ENCODE measurements around the gene TRIM45. TPM values are rescaled to one million over a fixed set of nuclear protein-coding genes. Genes with fewer than 3 reads are reported as not detected.

Gene TRIM45
- total RNA-seq, 1 experiment from 2014 or later: 3.2 TPM

DNA sequence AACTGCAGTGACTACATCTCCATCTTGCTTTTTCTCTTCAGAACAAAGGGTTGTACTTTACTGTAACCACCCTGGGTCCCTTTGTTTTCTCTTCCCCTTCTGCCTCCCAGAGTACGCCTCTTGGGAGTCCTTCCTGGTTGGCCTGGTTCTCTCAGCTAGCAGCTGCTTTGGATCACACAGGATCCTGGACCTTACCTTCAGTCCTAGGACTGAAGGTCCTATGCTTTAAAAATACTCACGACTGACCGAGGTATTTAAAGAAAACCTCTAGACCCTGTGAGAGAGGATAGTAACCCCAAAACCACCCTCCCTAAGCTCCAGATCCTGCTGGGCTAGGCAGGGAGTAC, 4.8 kb downstream of the TRIM45 start:
- ChIA-PET CTCF (no interaction called here), POLR2A (ENCODE audit: low non-redundant PET) (interaction anchor here (0.6 kb wide), 1 partner anchor 378 kb away, joined by 3 read pairs; no protein-coding TSS in a partner anchor)
- DNase-seq (ENCODE audit: low spot score): no peak
- no TSS peak for BruUV-seq (replicated peaks)
- Histone ChIP-seq H3K4me1 (ENCODE audit: insufficient read depth, low read length, poor library complexity, severe bottlenecking) (no peaks in the 10 kb centered on the region), H3K27me3 (replicated peaks; ENCODE audit: insufficient read depth, low read depth, low read length, poor library complexity) (no peaks in the 10 kb centered on the region), H3K36me3 (ENCODE audit: insufficient read depth, low read length, poor library complexity, severe bottlenecking) (no peaks in the 10 kb centered on the region), H3K27ac (ENCODE audit: low read depth, low read length, poor library complexity, severe bottlenecking) (no peak overlapping the region), H3K9me3 (ENCODE audit: low read depth, low read length, poor library complexity, severe bottlenecking) (no peaks in the 10 kb centered on the region), H3K4me3 (ENCODE audit: low read depth, low read length, poor library complexity, severe bottlenecking) (no peak overlapping the region)
- no peak for TF ChIP-seq CTCF (conservative IDR thresholded peaks at IDR 0.05; ENCODE audit: low read depth, low read length)
- no peak for TF ChIP-seq EZH2 (IDR thresholded peaks at IDR 0.05; ENCODE audit: borderline replicate concordance, low read depth, low read length, poor library complexity, severe bottlenecking)
- intact Hi-C loops (cut with micrococcal nuclease; ENCODE audit: unreplicated experiment): no loop called here

DNA sequence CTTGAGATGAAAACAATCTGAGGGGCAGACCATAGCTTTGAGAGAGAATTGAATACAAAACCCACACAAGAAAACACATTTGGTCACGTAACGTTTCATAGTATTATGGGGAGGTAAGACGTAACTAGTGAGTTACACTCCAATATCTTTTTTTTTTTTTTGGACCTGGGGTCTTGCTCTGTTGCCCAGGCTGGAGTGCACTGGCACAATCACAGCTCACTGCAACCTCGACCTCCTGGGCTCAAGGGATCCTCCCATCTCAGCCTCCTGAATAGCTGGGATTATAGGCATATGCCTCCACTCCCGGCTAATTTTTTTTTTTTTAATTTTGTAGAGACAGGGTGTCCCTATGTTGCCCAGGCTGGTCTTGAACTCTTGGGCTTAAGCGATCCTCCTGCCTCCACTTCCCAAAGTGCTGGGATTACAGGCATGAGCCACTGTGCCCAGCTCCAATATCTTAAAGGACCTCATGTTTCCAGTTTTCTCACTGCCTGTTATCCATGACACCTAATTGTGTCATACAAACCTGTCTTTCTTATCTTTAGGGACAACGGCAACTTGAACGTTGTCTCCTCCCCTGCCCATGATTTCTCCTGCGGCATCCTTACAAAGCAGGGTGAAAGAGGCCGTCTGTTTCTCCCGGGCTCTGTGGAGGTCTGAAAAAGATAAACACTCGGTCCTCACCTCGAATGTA, 5.3 kb downstream of the TRIM45 start:
- Histone ChIP-seq H3K4me3 (ENCODE audit: low read depth, low read length, poor library complexity, severe bottlenecking) (no peak overlapping the region), H3K36me3 (ENCODE audit: insufficient read depth, low read length, poor library complexity, severe bottlenecking) (no peaks in the 10 kb centered on the region), H3K9me3 (ENCODE audit: low read depth, low read length, poor library complexity, severe bottlenecking) (no peaks in the 10 kb centered on the region), H3K27ac (ENCODE audit: low read depth, low read length, poor library complexity, severe bottlenecking) (no peak overlapping the region), H3K4me1 (ENCODE audit: insufficient read depth, low read length, poor library complexity, severe bottlenecking) (no peaks in the 10 kb centered on the region), H3K27me3 (replicated peaks; ENCODE audit: insufficient read depth, low read depth, low read length, poor library complexity) (no peaks in the 10 kb centered on the region)
- CTCF ChIA-PET: no interaction called here
- DNase-seq (ENCODE audit: low spot score): no peak
- BruUV-seq (replicated peaks): no TSS peak
- no peak for TF ChIP-seq CTCF (conservative IDR thresholded peaks at IDR 0.05; ENCODE audit: low read depth, low read length)
- TF ChIP-seq EZH2 (IDR thresholded peaks at IDR 0.05; ENCODE audit: borderline replicate concordance, low read depth, low read length, poor library complexity, severe bottlenecking): no peak
- POLR2A ChIA-PET (ENCODE audit: low non-redundant PET): interaction anchor here (0.6 kb wide), 1 partner anchor 378 kb away, joined by 3 read pairs; no protein-coding TSS in a partner anchor
- intact Hi-C loops (cut with micrococcal nuclease; ENCODE audit: unreplicated experiment): no loop called here

- intact Hi-C loops (cut with micrococcal nuclease; ENCODE audit: unreplicated experiment): no loop called here
- TF ChIP-seq EZH2 (IDR thresholded peaks at IDR 0.05; ENCODE audit: borderline replicate concordance, low read depth, low read length, poor library complexity, severe bottlenecking) (no peak), CTCF (conservative IDR thresholded peaks at IDR 0.05; ENCODE audit: low read depth, low read length) (no peak)
- POLR2A ChIA-PET (ENCODE audit: low non-redundant PET): no interaction called here
- Histone ChIP-seq H3K27ac (ENCODE audit: low read depth, low read length, poor library complexity, severe bottlenecking) (no peak overlapping the region), H3K4me1 (ENCODE audit: insufficient read depth, low read length, poor library complexity, severe bottlenecking) (no peaks in the 10 kb centered on the region), H3K27me3 (replicated peaks; ENCODE audit: insufficient read depth, low read depth, low read length, poor library complexity) (no peaks in the 10 kb centered on the region), H3K9me3 (ENCODE audit: low read depth, low read length, poor library complexity, severe bottlenecking) (no peaks in the 10 kb centered on the region), H3K4me3 (ENCODE audit: low read depth, low read length, poor library complexity, severe bottlenecking) (no peak overlapping the region), H3K36me3 (ENCODE audit: insufficient read depth, low read length, poor library complexity, severe bottlenecking) (no peaks in the 10 kb centered on the region)
- BruUV-seq (replicated peaks): no TSS peak
- CTCF ChIA-PET: interaction anchor here (0.9 kb wide), 1 partner anchor 14 kb away, joined by 3 read pairs; no protein-coding TSS in a partner anchor
- DNase-seq (ENCODE audit: low spot score): no peak
Measured at GRCh38 chr1:117114877-117115276, 6.7 kb downstream of the TRIM45 start.
